GM19372 (cell line): ENCODE measurements around the gene MAP3K8.
"Not testable (repeated sequence)": the region's sequence is repeated elsewhere in the genome, so short reads cannot be mapped to it uniquely, and the experiment has no call there.

Experiments
- ATAC-seq: cut with Tn5 transposase; IDR thresholded peaks from one replicate; pipeline ENCODE4 v1.9.1; 2021; ENCODE audit warnings: mild to moderate bottlenecking, low read depth, moderate library complexity; ENCODE audit not compliant: unreplicated experiment

MAP3K8 gene

DNA sequence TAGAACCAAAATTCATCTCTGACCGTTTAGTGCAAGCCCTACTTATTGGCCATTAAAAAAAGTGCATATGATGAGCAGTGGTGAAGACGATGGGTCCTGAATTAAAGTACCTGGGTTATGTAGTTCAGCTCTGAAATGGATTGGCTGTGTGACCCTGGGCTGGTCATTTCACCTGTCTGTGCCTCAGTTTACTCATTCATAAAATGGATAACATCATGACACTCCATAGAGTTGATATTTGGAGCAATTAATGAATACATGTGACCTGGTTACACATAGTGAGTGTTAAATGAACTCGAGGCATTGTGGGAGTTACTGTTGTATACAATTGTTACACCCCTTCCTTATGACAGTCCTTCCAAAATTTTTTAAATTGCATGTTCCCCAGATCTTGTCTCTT lies 9.1 kb downstream of the MAP3K8 start:
- no peak for ATAC-seq

DNA sequence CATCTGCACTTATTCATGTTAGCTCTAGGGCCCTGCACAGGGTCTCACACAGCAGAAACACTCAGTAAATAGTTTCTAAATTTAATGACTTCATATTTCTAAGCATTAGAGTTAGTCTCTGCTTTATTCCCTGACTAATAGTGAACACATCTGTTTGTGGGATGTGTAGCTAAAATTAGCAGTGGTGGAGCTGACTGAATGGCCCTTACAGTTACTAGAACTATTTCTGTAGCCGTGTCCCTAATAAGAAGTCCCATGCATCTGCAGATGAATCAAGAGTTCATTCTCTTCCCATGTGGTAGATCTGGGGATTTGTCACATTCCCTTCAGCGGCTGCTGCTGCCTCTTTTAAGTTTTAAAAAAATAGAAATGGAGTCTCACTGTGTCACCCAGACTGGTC lies 11.7 kb downstream of the MAP3K8 start:
- ATAC-seq, result no peak

DNA sequence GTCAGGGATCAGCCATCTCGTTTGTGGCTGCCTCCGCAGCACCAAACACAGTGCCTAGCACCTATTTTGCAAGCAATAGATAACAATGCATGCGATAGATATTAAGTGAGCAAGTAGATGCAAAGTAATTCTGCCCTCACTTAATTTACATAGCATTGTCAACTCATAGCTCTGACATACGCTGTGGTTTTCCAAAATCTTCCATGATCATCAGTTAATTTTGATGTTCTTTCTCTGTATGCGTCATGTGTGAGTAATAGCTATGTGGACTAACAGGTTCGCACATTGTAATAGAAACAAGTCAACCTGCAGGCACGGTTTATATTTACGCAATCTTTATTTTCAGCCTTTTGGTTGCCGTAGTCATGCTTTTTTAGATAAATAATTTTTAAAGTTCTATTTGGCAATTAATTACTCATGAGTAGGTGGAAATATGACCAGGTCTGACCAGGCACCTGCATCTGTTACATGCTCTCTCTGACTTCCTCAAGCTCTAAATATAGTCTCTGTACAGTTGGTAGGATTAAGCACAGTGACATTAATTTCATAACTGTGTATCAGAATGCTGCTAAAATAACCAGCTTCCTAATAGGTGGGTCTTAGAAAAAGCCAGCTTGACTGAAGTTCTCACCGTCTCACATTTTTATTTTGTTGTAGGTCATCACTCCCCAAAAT lies 13.3 kb downstream of the MAP3K8 start:
- no peak for ATAC-seq

GRCh38 chr10:30448092-30448491 lies 14.1 kb downstream of the MAP3K8 start:
- no peak for ATAC-seq

DNA sequence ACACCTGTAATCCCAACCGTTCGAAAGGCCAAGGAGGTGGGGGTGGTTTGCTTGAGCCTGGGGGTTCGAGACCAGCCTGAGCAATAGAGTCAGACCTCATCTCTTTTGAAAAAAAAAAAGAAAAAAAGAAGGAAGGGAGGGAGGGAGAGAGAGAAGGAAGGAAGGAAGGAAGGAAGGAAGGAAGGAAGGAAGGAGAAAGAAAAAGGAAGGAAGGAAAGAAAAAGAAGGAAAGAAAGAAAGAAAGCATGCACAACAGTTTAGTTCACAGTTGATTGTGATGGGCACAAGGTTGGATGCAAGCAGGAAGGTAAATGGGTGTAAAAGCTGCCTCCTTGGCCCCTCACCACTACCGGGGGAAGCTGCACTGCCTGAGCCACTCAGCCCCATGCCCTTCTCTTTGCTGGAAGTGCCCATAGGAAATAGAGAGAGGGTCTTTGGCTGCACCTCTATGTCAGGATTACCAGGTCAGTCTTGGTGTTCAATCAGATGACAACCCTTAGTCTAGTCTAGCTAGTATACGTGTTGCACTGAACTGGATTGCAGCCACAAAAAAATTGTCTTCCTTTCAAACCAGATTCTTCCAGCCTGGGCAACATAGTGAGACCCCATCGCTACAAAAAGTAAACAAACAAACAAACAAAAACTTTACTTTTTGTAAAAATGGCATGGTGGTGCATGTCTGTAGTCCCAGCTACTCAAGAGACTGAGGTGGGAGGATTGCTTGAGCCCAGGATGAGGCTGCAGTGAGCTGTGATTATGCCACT lies 20.0 kb downstream of the MAP3K8 start:
- ATAC-seq, result no peak

DNA sequence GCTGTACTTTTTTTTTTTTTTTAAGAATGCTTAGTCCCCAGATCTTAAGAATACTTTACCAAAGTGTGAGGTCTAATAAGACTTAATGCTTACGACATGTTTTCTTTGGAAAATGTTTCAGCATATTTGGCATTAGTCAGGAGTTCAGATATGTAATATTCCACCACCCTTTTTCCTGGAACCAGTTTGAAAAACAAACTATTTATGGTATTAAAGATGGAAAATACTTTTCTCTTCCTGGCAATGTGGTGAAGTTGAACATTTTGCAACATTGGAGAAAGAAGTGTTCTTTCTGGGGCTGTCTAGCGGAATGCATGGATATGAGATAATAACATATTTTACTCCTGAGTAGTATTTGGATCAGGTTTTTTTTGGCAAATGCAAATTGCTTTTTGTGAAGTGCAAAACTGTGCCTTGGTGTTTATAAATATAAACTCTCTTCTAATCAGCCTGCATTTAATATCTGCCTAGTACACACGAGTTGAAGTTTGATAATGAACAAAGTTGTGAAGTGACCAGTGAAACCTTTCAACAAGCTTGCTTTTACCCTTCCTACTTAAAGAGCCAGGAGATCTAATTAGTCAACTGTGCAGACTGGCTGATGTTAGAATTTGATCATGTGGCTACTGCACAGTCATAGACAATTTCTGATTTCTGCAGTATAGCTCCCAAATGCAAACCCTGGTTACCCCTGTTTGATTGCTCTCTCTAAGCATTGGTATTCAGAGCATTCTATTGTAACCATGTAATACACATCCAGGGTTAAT lies 20.9 kb downstream of the MAP3K8 start:
- no peak for ATAC-seq

DNA sequence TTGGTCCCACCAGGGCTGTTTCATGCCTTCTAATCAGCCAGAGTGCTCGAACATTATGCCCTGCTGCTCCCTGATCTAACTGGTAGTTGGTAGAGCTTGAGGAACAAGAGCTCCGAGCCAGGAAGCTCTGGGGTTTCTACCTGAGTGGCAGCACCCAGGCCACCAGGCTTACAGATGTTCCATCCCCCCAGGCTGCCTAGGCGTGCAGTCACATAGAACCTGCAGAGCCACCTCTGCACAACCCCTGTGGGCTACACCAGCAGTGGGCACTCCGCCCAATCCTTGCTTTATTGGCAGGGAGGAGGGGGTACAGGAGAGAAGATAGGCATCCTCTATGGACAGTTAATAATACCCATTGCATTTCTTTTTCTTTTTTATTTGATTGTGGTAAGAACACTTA lies 21.8 kb downstream of the MAP3K8 start:
- ATAC-seq, result peak; percentile 28

GRCh38 chr10:30456266-30456665 lies 22.3 kb downstream of the MAP3K8 start:
- peak; percentile 83 for ATAC-seq

GRCh38 chr10:30459283-30459682 lies 25.3 kb downstream of the MAP3K8 start:
- ATAC-seq, result no peak

DNA sequence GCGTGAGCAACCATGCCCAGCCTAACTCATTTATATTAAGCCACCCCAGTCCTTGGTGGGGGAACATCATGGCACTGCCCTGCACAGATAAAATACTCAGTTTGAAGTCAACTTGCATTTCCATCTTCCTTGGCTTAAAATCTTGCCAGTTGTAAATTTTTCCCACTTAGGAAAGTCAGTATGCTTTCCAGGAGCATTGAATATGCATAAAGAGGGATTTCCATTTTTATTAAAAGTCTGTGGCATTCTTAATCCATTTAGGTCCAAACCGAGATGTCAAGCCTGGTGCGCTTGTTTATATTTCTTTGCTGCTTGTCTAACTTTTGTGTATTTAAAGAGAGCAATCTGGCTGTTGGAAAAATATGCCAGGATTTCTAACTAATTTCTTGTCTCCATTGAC lies 26.1 kb downstream of the MAP3K8 start:
- ATAC-seq, result no peak

- no peak for ATAC-seq
These were observed 28.5 kb downstream of the MAP3K8 start for GRCh38 chr10:30462513-30462912.

- ATAC-seq, result no peak
These were observed 30.0 kb downstream of the MAP3K8 start for GRCh38 chr10:30463944-30464451.

GRCh38 chr10:30464675-30465074 lies 30.7 kb downstream of the MAP3K8 start:
- ATAC-seq, result no peak

DNA sequence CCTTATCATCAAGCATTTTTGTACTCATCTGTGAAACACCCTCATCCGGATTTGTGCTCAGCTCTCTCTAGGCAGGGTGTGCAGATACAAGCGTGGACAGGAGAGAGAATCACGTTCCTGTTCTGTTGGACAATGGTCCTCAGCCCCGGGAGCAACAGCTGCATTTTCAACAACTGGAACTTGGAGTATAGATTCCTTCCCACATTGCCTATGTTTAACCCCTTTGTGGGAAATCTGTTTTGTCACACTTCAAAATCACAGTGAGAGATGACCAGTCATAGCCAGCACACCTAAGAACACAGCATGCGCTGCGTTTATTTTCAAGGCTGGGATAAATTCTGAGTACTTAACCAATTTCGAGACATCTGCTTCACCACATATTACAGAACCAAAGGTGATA lies 32.5 kb downstream of the MAP3K8 start:
- ATAC-seq, result no peak

GRCh38 chr10:30467651-30468338 lies 33.8 kb downstream of the MAP3K8 start:
- ATAC-seq, result peak; percentile 59

DNA sequence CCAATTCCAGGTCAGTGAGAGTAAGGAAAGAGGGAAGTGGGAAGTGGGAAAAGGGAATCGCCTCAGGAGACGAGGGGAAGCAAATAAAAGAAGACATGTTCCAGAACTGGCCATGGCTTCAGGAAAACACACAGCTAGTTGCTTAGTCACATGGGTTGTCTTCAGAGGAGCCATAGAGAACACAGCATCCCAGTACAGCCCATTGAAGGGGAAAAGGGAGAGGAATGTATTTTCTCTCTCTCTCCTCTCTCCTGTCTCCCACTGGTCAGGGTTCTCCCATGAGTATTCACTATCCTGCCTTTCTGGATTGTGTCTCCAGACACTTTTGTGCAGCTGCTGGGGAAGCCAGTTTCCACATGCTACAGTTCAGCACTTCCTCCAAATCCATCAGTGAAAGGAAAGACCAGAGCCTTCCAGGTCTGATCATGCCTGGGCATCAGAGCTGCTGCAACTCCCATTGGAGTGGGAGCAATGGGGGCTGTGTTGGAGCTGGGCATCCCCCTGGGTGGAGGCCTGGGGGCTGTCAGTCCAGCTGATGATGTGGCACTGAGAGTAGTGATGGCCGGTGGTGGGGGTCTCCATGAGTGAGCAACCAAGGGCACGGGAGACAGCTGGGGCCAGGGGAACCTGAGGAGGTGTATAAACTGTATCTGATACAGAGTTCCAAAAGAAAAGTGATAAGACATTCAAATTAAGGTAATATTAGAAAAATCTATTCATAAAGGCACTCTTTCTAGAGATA lies 38.6 kb downstream of the MAP3K8 start:
- no peak for ATAC-seq

GRCh38 chr10:30475515-30475914 lies 41.5 kb downstream of the MAP3K8 start:
- not testable (repeated sequence) for ATAC-seq

DNA sequence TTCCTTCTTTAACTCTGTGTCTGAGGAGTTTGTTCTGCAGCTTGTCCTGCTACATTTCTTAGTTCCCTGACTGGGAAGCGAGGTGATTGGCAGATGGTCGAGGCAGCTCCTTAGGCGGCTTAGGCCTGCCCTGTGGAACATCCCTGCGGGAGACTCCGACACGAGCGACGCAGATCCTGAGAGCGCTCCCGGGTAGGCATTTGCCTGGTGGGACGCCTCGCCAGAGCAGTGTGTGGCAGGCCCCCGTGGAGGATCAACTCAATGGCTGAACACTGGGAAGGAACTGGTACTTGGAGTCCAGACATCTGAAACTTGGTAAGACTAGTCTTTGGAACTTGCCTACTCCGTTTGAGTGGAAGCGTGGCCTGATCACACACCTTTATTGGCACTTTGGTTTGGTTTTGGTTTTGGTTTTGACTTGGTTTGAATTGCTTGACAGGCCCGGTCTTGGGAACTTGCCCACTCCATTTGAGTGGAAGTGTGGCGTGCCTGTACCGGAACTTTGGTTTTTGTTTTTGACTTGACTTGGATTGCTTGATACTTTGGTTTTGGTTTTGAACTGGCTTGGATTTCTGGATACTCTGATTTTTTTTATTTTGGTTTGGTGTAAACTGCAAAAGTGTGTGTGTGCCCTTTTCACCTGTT lies 42.6 kb downstream of the MAP3K8 start:
- ATAC-seq, result no peak

GRCh38 chr10:30479513-30479912 lies 45.5 kb downstream of the MAP3K8 start:
- not testable (repeated sequence) for ATAC-seq
